Measurements from ENCODE around the gene TESK1.

GRCh38 chr9:35560625-35561337, 44.3 kb upstream of the TESK1 start:
- TF ChIP-seq CTCF (IDR thresholded peaks at IDR 0.05) (no peak), POLR2A (IDR thresholded peaks at IDR 0.05; ENCODE audit: low read length) (no peak), PBX3 (IDR thresholded peaks at IDR 0.05) (no peak), NR3C1 (IDR thresholded peaks at IDR 0.05) (no peak), MAX (IDR thresholded peaks at IDR 0.05) (no peak), BHLHE40 (IDR thresholded peaks at IDR 0.05; ENCODE audit: low read depth, low read length) (no peak), JUN (IDR thresholded peaks at IDR 0.05) (peak in 1 of 2 experiments; percentile 11; a peak in 1 of 5 replicates), HMGXB4 (CRISPR knock-in tag; IDR thresholded peaks at IDR 0.05; ENCODE audit: borderline replicate concordance) (no peak), RAD21 (conservative IDR thresholded peaks at IDR 0.05 in 1 of 2, IDR thresholded peaks at IDR 0.05 in 1 of 2) (no peak)

Data from A549 (cell line).